H1 (cell line): ENCODE results near the gene MC5R.

ENCODE experiments used
- CEBPB ChIP-seq: IDR thresholded peaks from 2 replicates; pipeline ENCODE4 v1.6.1; 2012; ENCODE audit warnings: low read depth, low read length
- CTCF ChIP-seq, 3 experiments: IDR thresholded peaks; 1 replicate in 2 of 3; 2 replicates in 1 of 3; pipeline versions ENCODE4 v1.5.1 to v1.6.1; 2011; ENCODE audit warnings: low read length in 3 of 3, mild to moderate bottlenecking in 3 of 3, inconsistent platforms in 2 of 3, low read depth in 1 of 3, moderate library complexity in 1 of 3; ENCODE audit not compliant: insufficient read depth in 1 of 3; ENCODE audit errors: control extremely low read depth in 1 of 3
- EP300 ChIP-seq, 2 experiments: IDR thresholded peaks; 1 replicate in 1 of 2; 2 replicates in 1 of 2; pipeline ENCODE4 v1.6.1; 2011 to 2012; ENCODE audit warnings: low read depth in 2 of 2, low read length in 2 of 2, mild to moderate bottlenecking in 2 of 2, borderline replicate concordance in 1 of 2, inconsistent platforms in 1 of 2, moderate library complexity in 1 of 2
- EZH2 ChIP-seq: fragments of 200-600 bp; sonication (generic); IDR thresholded peaks from 2 replicates; pipeline ENCODE4 v1.7.1; 2012; ENCODE audit warnings: low read depth, mild to moderate bottlenecking, moderate library complexity, low read length, inconsistent platforms; ENCODE audit not compliant: severe bottlenecking
- FOSL1 ChIP-seq: IDR thresholded peaks from 2 replicates; pipeline ENCODE4 v1.6.1; 2011; ENCODE audit warnings: mild to moderate bottlenecking, low read depth, low read length, moderate library complexity; ENCODE audit not compliant: insufficient read depth
- GTF2F1 ChIP-seq: IDR thresholded peaks from 2 replicates; pipeline ENCODE4 v1.6.1; 2012; ENCODE audit warnings: low read depth, low read length, improper control_type of control experiment, borderline replicate concordance
- KDM1A ChIP-seq: fragments of 200-600, 300-600 bp; sonication (generic); IDR thresholded peaks from 2 replicates; pipeline ENCODE4 v1.7.1; 2016; ENCODE audit warnings: mild to moderate bottlenecking, low read length, borderline replicate concordance
- POLR2A ChIP-seq, 2 experiments: IDR thresholded peaks; 1 replicate in 1 of 2; 2 replicates in 1 of 2; pipeline ENCODE4 v1.6.1; 2011; ENCODE audit warnings: low read depth in 2 of 2, low read length in 2 of 2, mild to moderate bottlenecking in 2 of 2; ENCODE audit errors: control extremely low read depth in 1 of 2
- SP1 ChIP-seq: IDR thresholded peaks from 2 replicates; pipeline ENCODE4 v1.6.1; 2011; ENCODE audit warnings: low read depth, low read length
- TAF1 ChIP-seq: IDR thresholded peaks from 2 replicates; pipeline ENCODE4 v1.6.1; 2011; ENCODE audit warnings: mild to moderate bottlenecking, low read depth, low read length
- ZNF274 ChIP-seq: IDR thresholded peaks from 2 replicates; pipeline ENCODE4 v1.7.0; 2012; ENCODE audit warnings: low read length, borderline replicate concordance; ENCODE audit errors: extremely low read depth

DNA sequence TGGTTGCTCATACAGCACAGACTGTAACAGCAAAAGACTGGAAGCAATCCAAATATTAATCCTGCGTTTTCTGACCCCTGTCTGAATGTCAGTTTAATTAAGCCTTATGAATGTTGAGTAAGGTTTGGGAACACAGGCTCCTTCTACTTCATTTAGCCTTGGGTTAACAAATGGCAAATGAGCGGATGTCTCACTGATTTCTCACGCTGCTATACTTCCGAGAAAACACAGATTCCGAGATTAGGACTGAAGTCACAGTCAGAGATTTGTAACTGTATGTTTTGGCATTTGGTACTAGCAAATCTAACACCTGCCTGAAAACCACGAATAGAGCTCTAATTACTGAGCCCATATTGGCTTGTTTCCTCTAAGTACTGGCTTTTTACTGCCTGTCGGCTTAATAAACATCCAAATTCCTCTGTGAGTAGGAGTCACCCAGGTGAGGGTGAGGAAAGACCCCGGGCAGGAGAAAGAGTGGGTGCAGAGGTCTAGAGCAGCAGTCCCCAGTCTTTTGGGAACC lies 10.6 kb downstream of the MC5R start:
- TF ChIP-seq FOSL1 (no peak), TAF1 (no peak), ZNF274 (no peak), POLR2A (IDR thresholded peaks at IDR 0.05; ENCODE audit: control extremely low read depth in 1 of 2, low read depth in 2 of 2, low read length in 2 of 2) (no peak), KDM1A (no peak), CEBPB (no peak), CTCF (IDR thresholded peaks at IDR 0.05; ENCODE audit: control extremely low read depth in 1 of 3, insufficient read depth in 1 of 3, low read depth in 1 of 3, low read length in 3 of 3) (no peak), SP1 (no peak), GTF2F1 (no peak), EP300 (IDR thresholded peaks at IDR 0.05; ENCODE audit: borderline replicate concordance in 1 of 2, low read depth in 2 of 2, low read length in 2 of 2) (no peak), EZH2 (no peak)
